BJ (cell line): Measurements from ENCODE around the gene UPF2. TPM values are rescaled to one million over a fixed set of nuclear protein-coding genes. Genes with fewer than 3 reads are reported as not detected.
"Not testable (repeated sequence)": the region's sequence is repeated elsewhere in the genome, so short reads cannot be mapped to it uniquely, and the experiment has no call there.

Experiments
- CTCF ChIA-PET: fragments of 350-600 bp; formaldehyde crosslinking; extraction: SDS; loops from one replicate; lab custom pipeline; 2021; ENCODE audit warnings: antibody characterized with exemption, inconsistent platforms; lab: Yijun Ruan, JAX
- POLR2A ChIA-PET: fragments of 300-600 bp; sonication (Branson Sonifier 250); formaldehyde crosslinking; extraction: SDS; loops from one replicate; lab custom pipeline; 2021; ENCODE audit warnings: antibody characterized with exemption; lab: Charles Lee
- DNase-seq: peaks from one replicate; pipeline ENCODE4 v3.0.0-alpha.2; 2011; ENCODE audit warnings: low read depth
- H3K27me3 ChIP-seq: 2 replicates; pipeline ENCODE4 v1.6.0; 2011; ENCODE audit warnings: low read length; ENCODE audit not compliant: control insufficient read depth, insufficient read depth
- H3K36me3 ChIP-seq: 2 replicates; pipeline ENCODE4 v1.5.1; 2011; ENCODE audit warnings: low read length; ENCODE audit not compliant: control insufficient read depth, insufficient read depth
- H3K4me3 ChIP-seq: 2 replicates; pipeline ENCODE4 v1.5.1; 2011; ENCODE audit warnings: low read depth, mild to moderate bottlenecking, control low read depth, low read length
- CTCF ChIP-seq: IDR thresholded peaks from 2 replicates; pipeline ENCODE4 v1.5.1; 2011; ENCODE audit warnings: low read depth, mild to moderate bottlenecking, control low read depth, inconsistent platforms, low read length, moderate library complexity; ENCODE audit not compliant: insufficient read depth
- polyA plus RNA-seq: library from polyadenylated mRNA; depleted of rRNA; stranded (reverse); fragments of >200 nt; gene quantifications from 2 replicates; pipeline ENCODE4 v1.2.3, GENCODE V29; 2011

The UPF2 gene
- polyA plus RNA-seq, 1 experiment, result 5.5 TPM

DNA sequence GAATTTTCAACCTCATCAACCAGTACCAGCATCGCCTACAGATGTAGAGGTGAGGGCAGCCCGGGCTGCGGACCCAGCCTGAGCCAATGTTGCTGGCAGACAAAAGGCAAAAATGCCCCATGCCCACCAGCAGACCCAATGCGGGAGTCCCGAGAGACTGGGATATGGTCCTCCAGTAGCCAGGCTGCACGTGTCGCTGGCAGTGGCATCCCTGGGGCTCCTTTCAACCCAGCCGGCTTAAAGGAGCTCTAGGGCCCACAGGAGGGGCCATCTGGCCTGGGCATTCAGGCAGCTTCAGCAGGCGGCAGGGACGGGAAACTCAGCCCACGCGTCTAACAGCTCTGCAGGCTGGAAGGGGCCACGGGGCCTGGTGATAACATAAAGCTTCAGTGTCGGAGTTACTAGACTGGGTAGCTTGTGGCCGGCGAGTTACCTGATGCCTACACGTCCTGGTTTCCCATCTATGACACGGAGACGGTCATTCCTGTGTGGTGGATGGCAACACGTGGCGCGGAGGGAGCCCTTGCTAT, 148.8 kb downstream of the UPF2 start:
- POLR2A ChIA-PET, result no interaction called here
- H3K36me3 ChIP-seq, result no peaks in the 10 kb centered on the region
- no peak overlapping the region for H3K4me3 ChIP-seq
- CTCF ChIA-PET, result no interaction called here
- DNase-seq, result no peak
- H3K27me3 ChIP-seq, result no peaks in the 10 kb centered on the region
- no peak for TF ChIP-seq CTCF

DNA sequence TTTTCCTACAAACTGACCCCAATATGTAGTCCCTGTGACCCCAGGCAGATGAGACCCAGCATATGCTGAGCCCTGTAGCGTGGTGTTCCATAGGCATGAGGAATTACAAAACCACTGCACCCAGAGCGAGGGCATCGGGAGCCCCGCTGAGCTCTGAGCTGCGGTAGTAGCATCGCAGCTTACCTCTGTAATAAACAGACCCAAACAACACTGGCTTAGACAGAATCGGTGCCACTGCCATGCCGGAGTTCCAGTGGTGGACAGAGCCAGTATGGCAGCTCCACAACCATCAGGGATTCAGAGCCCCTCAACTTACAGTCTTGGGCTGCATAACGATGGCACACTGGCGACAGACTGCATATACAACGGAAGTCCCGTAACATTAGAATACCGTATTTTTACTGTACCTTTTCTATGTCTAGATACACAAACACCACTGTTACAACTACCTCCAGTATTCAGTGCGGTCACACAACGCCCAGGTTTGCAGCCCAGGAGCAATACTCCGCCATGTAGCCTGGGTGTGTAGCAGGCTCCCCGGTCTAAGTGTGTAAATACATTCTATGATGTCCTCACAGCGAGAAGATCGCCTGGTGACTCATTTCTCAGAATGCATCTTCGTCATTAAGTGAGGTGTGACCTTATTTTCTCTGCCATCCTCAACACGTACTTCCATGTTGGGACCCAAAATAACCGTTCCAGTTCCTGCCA, 150.7 kb downstream of the UPF2 start:
- no peak for TF ChIP-seq CTCF
- no peak for DNase-seq
- H3K36me3 ChIP-seq, result no peaks in the 10 kb centered on the region
- ChIA-PET CTCF (interaction anchor here (1.0 kb wide), 1 partner anchor 21 kb away, joined by 3 read pairs; no protein-coding TSS in a partner anchor), POLR2A (no interaction called here)
- no peak overlapping the region for H3K4me3 ChIP-seq
- no peaks in the 10 kb centered on the region for H3K27me3 ChIP-seq

DNA sequence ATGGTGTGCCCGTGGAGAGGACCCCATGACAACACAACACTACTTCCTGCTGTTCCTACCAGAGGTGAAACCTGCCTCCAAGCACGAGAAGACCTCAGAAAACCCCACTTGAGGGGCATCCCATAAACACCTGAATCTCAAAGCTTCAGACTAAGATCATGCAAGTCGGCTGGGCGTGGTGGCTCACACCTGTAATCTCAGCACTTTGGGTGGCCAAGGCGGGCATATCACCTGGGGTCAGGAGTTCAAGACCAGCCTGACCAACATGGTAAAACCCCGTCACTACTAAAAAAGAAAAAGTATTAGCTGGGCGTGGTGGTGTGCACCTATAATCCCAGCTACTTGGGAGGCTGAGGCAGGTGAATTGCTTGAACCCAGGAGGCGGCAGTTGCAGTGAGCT, 153.3 kb downstream of the UPF2 start:
- DNase-seq, H3K27me3 ChIP-seq, POLR2A ChIA-PET, CTCF ChIA-PET, H3K4me3 ChIP-seq, H3K36me3 ChIP-seq: not testable (repeated sequence)

DNA sequence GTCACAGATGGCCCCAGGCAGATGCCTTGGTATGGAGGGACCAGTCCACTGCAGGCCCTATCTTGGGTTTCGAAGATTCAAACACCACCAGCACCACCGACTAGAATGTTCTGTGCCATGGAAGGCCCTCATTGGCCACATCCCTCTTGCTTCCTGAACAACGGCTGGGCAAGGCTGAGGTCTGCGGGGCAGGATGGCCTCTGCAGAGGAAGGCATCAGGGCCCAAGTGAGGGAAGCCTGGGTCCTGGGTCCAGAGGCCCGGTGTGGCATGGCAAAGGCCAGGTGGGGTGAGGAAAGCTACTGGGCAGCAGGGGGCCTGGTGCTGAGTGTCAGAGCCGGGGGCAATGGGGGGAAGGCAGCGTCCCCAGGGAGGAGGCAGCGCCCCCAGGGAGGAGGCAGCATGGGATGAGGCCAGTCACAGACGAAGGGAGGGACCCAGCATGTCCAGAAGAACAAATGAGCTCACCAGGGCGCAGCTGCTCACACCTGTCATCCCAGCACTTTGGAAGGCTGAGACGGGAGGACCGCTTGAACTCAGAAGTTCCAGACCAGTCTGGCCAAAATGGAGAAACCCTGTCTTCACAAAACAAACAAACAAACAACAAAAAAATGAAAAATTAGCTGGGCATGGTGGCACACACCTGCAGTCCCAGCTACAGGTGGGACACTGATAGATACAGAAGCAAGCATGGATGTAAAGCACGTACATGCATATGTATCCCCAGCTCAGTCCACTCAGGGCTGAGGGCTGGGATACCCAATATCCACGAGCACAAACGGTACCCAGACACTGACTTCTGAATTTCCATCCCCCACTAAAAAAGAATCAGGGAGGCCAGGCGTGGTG, 155.0 kb downstream of the UPF2 start:
- CTCF ChIA-PET, result interaction anchor here (0.9 to 1.0 kb wide), 3 partner anchors 9 to 105 kb away, joined by 3 read pairs; no protein-coding TSS in a partner anchor
- POLR2A ChIA-PET, result no interaction called here
- Histone ChIP-seq H3K27me3 (no peaks in the 10 kb centered on the region), H3K4me3 (no peak overlapping the region), H3K36me3 (no peaks in the 10 kb centered on the region)
- TF ChIP-seq CTCF, result no peak
- DNase-seq, result no peak

DNA sequence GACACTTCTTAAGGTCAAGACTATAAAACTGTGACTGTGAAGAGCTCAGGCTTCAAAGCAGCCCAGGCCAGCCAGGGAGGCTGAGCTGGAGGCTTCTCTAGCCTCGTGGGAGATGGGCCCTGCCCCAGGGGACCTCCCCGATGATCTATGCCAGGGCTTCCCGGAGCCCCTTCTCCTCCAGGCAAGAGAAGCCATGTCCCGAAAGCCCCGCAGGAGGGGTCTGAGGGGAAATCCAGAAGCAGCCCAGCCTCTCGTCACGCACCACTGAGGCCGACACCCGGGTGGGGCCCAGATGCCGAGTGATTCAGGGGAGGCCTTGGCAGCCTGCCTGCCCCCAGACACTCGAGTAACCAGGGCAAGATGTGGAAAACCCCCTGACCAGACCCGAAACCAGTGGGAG, 155.8 kb downstream of the UPF2 start:
- ChIA-PET CTCF (no interaction called here), POLR2A (no interaction called here)
- DNase-seq, result no peak
- Histone ChIP-seq H3K36me3 (no peaks in the 10 kb centered on the region), H3K27me3 (no peaks in the 10 kb centered on the region), H3K4me3 (no peak overlapping the region)
- TF ChIP-seq CTCF, result no peak
